CD4-positive, CD25-positive, alpha-beta regulatory T cell (primary cell): Measurements from ENCODE around the gene RNF123. TPM values are rescaled to one million over a fixed set of nuclear protein-coding genes. Genes with fewer than 3 reads are reported as not detected.
A peak's percentile ranks its signal among the peaks of the same experiment; 100 is the strongest.

ENCODE experiments used
- ATAC-seq, 2 donors: fragments of 150-1000 bp; cut with Tn5 transposase; one replicate each; pipeline ENCODE4 v1.10.0; 2021; ENCODE audit warnings: low read depth in 2 of 2, moderate number of reproducible peaks in 2 of 2, moderate library complexity in 1 of 2
- DNase-seq, 3 donors: peaks; one replicate each; pipeline versions ENCODE4 v3.0.0 to v3.0.0-alpha.2; 2012 to 2022; ENCODE audit warnings: mixed read lengths in 1 of 3
- H3K27ac ChIP-seq: one replicate; pipeline ENCODE4 v1.7.0; 2013; ENCODE audit warnings: mild to moderate bottlenecking, low read length; ENCODE audit not compliant: insufficient read depth, poor library complexity, severe bottlenecking
- H3K27me3 ChIP-seq: one replicate; pipeline ENCODE4 v1.7.0; 2013; ENCODE audit warnings: low read length; ENCODE audit not compliant: control insufficient read depth, insufficient read depth
- H3K36me3 ChIP-seq: one replicate; pipeline ENCODE4 v1.7.0; 2013; ENCODE audit warnings: mild to moderate bottlenecking, low read length, moderate library complexity; ENCODE audit not compliant: control insufficient read depth, insufficient read depth
- H3K4me1 ChIP-seq: 2 replicates; pipeline ENCODE4 v1.7.0; 2013; ENCODE audit warnings: mild to moderate bottlenecking, low read length; ENCODE audit not compliant: insufficient read depth, control insufficient read depth, poor library complexity, severe bottlenecking
- H3K4me3 ChIP-seq: one replicate; pipeline ENCODE4 v1.7.0; 2013; ENCODE audit warnings: low read depth, mild to moderate bottlenecking, low read length, moderate library complexity
- H3K9me3 ChIP-seq, 2 experiments: 1 replicate in 1 of 2; 2 replicates in 1 of 2; pipeline ENCODE4 v1.7.0; 2013; ENCODE audit warnings: low read length in 2 of 2, mild to moderate bottlenecking in 1 of 2, moderate library complexity in 1 of 2; ENCODE audit not compliant: control insufficient read depth in 2 of 2
- H3K27ac Mint-ChIP-seq, 3 donors: one replicate each; pipeline ENCODE4 v1.8.0; 2020 to 2022; ENCODE audit warnings: mild to moderate bottlenecking in 3 of 3, mixed read lengths in 3 of 3, moderate library complexity in 2 of 3
- H3K27me3 Mint-ChIP-seq: one replicate; pipeline ENCODE4 v1.8.0; 2022; ENCODE audit warnings: mild to moderate bottlenecking, mixed read lengths
- H3K36me3 Mint-ChIP-seq: one replicate; pipeline ENCODE4 v1.8.0; 2020; ENCODE audit warnings: mixed read lengths
- H3K4me1 Mint-ChIP-seq, 4 donors: one replicate each; pipeline ENCODE4 v1.8.0; 2020 to 2022; ENCODE audit warnings: mixed read lengths in 4 of 4, mild to moderate bottlenecking in 1 of 4
- H3K4me3 Mint-ChIP-seq, 4 donors: one replicate each; pipeline ENCODE4 v1.8.0; 2020 to 2022; ENCODE audit warnings: mild to moderate bottlenecking in 4 of 4, mixed read lengths in 4 of 4, moderate library complexity in 3 of 4
- H3K9me3 Mint-ChIP-seq, 7 donors: one replicate each; pipeline ENCODE4 v1.8.0; 2020 to 2022; ENCODE audit warnings: mixed read lengths in 7 of 7, mild to moderate bottlenecking in 3 of 7, moderate library complexity in 2 of 7
- polyA plus RNA-seq, 4 donors: library from polyadenylated mRNA; unstranded; fragments of 300-500 nt; fragmentation: Illumina TruSeq; gene quantifications; one replicate each; pipeline ENCODE4 v1.2.3, GENCODE V29; 2021
- total RNA-seq: library from RNA; stranded (reverse); gene quantifications from one replicate; pipeline ENCODE4 v1.2.3, GENCODE V29; 2022

The RNF123 gene
- total and polyA plus RNA-seq, 5 donors from 2014 or later: 9.8 to 47.1 (median 13.6) TPM

- Histone ChIP-seq H3K27me3 (no peaks in the 10 kb centered on the region), H3K9me3 (no peaks in the 10 kb centered on the region), H3K4me1 (no peaks in the 10 kb centered on the region), H3K36me3 (no peaks in the 10 kb centered on the region), H3K4me3 (no peak overlapping the region), H3K27ac (no peak overlapping the region)
- peaks cover 4 to 8% (median 7%) of the 10 kb centered on the region in 4 donors for H3K4me1 Mint-ChIP-seq
- no peak for DNase-seq
- no peak overlapping the region for H3K27ac Mint-ChIP-seq
- H3K4me3 Mint-ChIP-seq: no peak overlapping the region
- H3K36me3 Mint-ChIP-seq: no peaks in the 10 kb centered on the region
- H3K9me3 Mint-ChIP-seq: no peaks in the 10 kb centered on the region
- H3K27me3 Mint-ChIP-seq: peaks cover 5% of the 10 kb centered on the region
- no peak for ATAC-seq
These were observed 21.5 kb upstream of the RNF123 start for GRCh38 chr3:49667701-49668413.

GRCh38 chr3:49668414-49668797 lies 21.0 kb upstream of the RNF123 start:
- H3K4me1 ChIP-seq: peaks cover 5% of the 10 kb centered on the region
- peak overlapping the region in 1 of 3 donors; percentile 62 for H3K27ac Mint-ChIP-seq
- no peaks in the 10 kb centered on the region for H3K9me3 ChIP-seq
- H3K36me3 ChIP-seq: no peaks in the 10 kb centered on the region
- no peaks in the 10 kb centered on the region for H3K9me3 Mint-ChIP-seq
- no peaks in the 10 kb centered on the region for H3K36me3 Mint-ChIP-seq
- ATAC-seq (no peak), DNase-seq (no peak)
- H3K27ac ChIP-seq: no peak overlapping the region
- peaks cover 4 to 12% (median 7%) of the 10 kb centered on the region in 4 donors for H3K4me1 Mint-ChIP-seq
- peaks cover 5% of the 10 kb centered on the region for H3K27me3 Mint-ChIP-seq
- no peaks in the 10 kb centered on the region for H3K27me3 ChIP-seq
- H3K4me3 ChIP-seq: no peak overlapping the region
- no peak overlapping the region for H3K4me3 Mint-ChIP-seq

- H3K27me3 Mint-ChIP-seq: peaks cover 5% of the 10 kb centered on the region
- H3K27ac Mint-ChIP-seq: no peak overlapping the region
- H3K4me1 Mint-ChIP-seq: peaks cover 4 to 16% (median 7%) of the 10 kb centered on the region in 4 donors
- H3K36me3 Mint-ChIP-seq: no peaks in the 10 kb centered on the region
- Histone ChIP-seq H3K27ac (no peak overlapping the region), H3K9me3 (no peaks in the 10 kb centered on the region), H3K4me3 (no peak overlapping the region), H3K4me1 (peaks cover 6% of the 10 kb centered on the region), H3K36me3 (no peaks in the 10 kb centered on the region), H3K27me3 (no peaks in the 10 kb centered on the region)
- ATAC-seq (no peak), DNase-seq (no peak)
- H3K9me3 Mint-ChIP-seq: no peaks in the 10 kb centered on the region
- H3K4me3 Mint-ChIP-seq: no peak overlapping the region
These were observed 20.5 kb upstream of the RNF123 start for GRCh38 chr3:49668861-49669260.

GRCh38 chr3:49669352-49669751 lies 20.0 kb upstream of the RNF123 start:
- ATAC-seq (no peak), DNase-seq (no peak)
- no peaks in the 10 kb centered on the region for H3K27me3 ChIP-seq
- Mint-ChIP-seq H3K9me3 (no peaks in the 10 kb centered on the region), H3K27me3 (peaks cover 5% of the 10 kb centered on the region), H3K27ac (no peak overlapping the region), H3K4me3 (no peak overlapping the region), H3K36me3 (no peaks in the 10 kb centered on the region), H3K4me1 (peaks cover 4 to 18% (median 7%) of the 10 kb centered on the region in 4 donors)
- peaks cover 6% of the 10 kb centered on the region for H3K4me1 ChIP-seq
- no peak overlapping the region for H3K4me3 ChIP-seq
- H3K36me3 ChIP-seq: no peaks in the 10 kb centered on the region
- no peaks in the 10 kb centered on the region for H3K9me3 ChIP-seq
- no peak overlapping the region for H3K27ac ChIP-seq

- Mint-ChIP-seq H3K4me3 (no peak overlapping the region), H3K27ac (peak overlapping the region in 1 of 3 donors; percentile 37), H3K27me3 (peaks cover 5% of the 10 kb centered on the region), H3K36me3 (no peaks in the 10 kb centered on the region), H3K4me1 (peaks cover 8 to 32% (median 18%) of the 10 kb centered on the region in 4 donors), H3K9me3 (no peaks in the 10 kb centered on the region)
- peaks cover under 1% of the 10 kb centered on the region for H3K36me3 ChIP-seq
- DNase-seq (no peak), ATAC-seq (no peak)
- H3K27me3 ChIP-seq: no peaks in the 10 kb centered on the region
- no peaks in the 10 kb centered on the region for H3K9me3 ChIP-seq
- no peak overlapping the region for H3K4me3 ChIP-seq
- peaks cover 22% of the 10 kb centered on the region for H3K4me1 ChIP-seq
- no peak overlapping the region for H3K27ac ChIP-seq
These were observed 18.4 kb upstream of the RNF123 start for GRCh38 chr3:49670940-49671290.

- peak overlapping the region in 2 of 3 donors; percentile 37 to 85 for H3K27ac Mint-ChIP-seq
- DNase-seq (peak; percentile 53 to 76 (median 66)), ATAC-seq (no peak)
- Histone ChIP-seq H3K4me1 (peaks cover 29% of the 10 kb centered on the region), H3K27me3 (no peaks in the 10 kb centered on the region), H3K27ac (no peak overlapping the region), H3K4me3 (no peak overlapping the region), H3K9me3 (no peaks in the 10 kb centered on the region), H3K36me3 (peaks cover 7% of the 10 kb centered on the region)
- no peaks in the 10 kb centered on the region for H3K36me3 Mint-ChIP-seq
- H3K4me1 Mint-ChIP-seq: peaks cover 8 to 37% (median 19%) of the 10 kb centered on the region in 4 donors
- peak overlapping the region; percentile 79 to 91 (median 84) for H3K4me3 Mint-ChIP-seq
- H3K9me3 Mint-ChIP-seq: no peaks in the 10 kb centered on the region
- peaks cover 5% of the 10 kb centered on the region for H3K27me3 Mint-ChIP-seq
These were observed 17.8 kb upstream of the RNF123 start for GRCh38 chr3:49671291-49672288.

GRCh38 chr3:49673121-49673714 lies 16.1 kb upstream of the RNF123 start:
- H3K27ac ChIP-seq: peak overlapping the region; percentile 96
- Mint-ChIP-seq H3K36me3 (peaks cover 6% of the 10 kb centered on the region), H3K4me3 (peak overlapping the region; percentile 92 to 95 (median 94)), H3K27ac (peak overlapping the region; percentile 96 to 98 (median 97)), H3K9me3 (no peaks in the 10 kb centered on the region), H3K4me1 (peaks cover 8 to 47% (median 24%) of the 10 kb centered on the region in 4 donors), H3K27me3 (peaks cover 4% of the 10 kb centered on the region)
- H3K36me3 ChIP-seq: peaks cover 22% of the 10 kb centered on the region
- DNase-seq (no peak), ATAC-seq (no peak)
- no peaks in the 10 kb centered on the region for H3K9me3 ChIP-seq
- H3K27me3 ChIP-seq: no peaks in the 10 kb centered on the region
- peaks cover 32% of the 10 kb centered on the region for H3K4me1 ChIP-seq
- H3K4me3 ChIP-seq: peak overlapping the region; percentile 59
